Body of pancreas (tissue), 4 donors: Measurements from ENCODE around the gene CLEC16A. TPM values are rescaled to one million over a fixed set of nuclear protein-coding genes. Genes with fewer than 3 reads are reported as not detected.

ENCODE experiments used
- ATAC-seq: fragments of 150-250 bp; one replicate; pipeline ENCODE4 v1.9.1; 2016
- DNase-seq, 4 donors: peaks; one replicate each; pipeline ENCODE4 v3.0.0-alpha.2; 2019
- H3K27ac ChIP-seq, 4 donors: fragments of 200-600 bp; sonication (generic); 1 replicate in 3 of 4; 2 replicates in 1 of 4; pipeline versions ENCODE4 v1.5.1 to v1.6.1; 2016 to 2019; ENCODE audit warnings: mild to moderate bottlenecking in 1 of 4, mixed read lengths in 1 of 4, moderate library complexity in 1 of 4
- H3K27me3 ChIP-seq, 2 donors: fragments of 200-600 bp; sonication (generic); one replicate each; pipeline ENCODE4 v1.6.0; 2016; ENCODE audit warnings: mild to moderate bottlenecking in 1 of 2
- H3K36me3 ChIP-seq, 2 donors: fragments of 200-600 bp; sonication (generic); replicated peaks in 1 of 2; 2 replicates each; pipeline ENCODE4 v1.5.1; 2016; ENCODE audit warnings: low read depth in 2 of 2; ENCODE audit not compliant: insufficient read depth in 1 of 2
- H3K4me1 ChIP-seq: fragments of 200-600 bp; sonication (generic); one replicate; pipeline ENCODE4 v1.6.0; 2016
- H3K4me3 ChIP-seq, 2 donors: fragments of 200-600 bp; sonication (generic); 1 replicate in 1 of 2; 2 replicates in 1 of 2; pipeline ENCODE4 v1.5.1; 2016 to 2019
- H3K9me3 ChIP-seq, 3 donors: fragments of 200-600 bp; sonication (generic); 1 replicate in 2 of 3; 2 replicates in 1 of 3; pipeline ENCODE4 v1.5.1; 2016
- POLR2A ChIP-seq, 3 donors: fragments of 450-650 bp; IDR thresholded peaks; one replicate each; pipeline ENCODE4 v1.6.1; 2016; ENCODE audit warnings: antibody characterized with exemption in 3 of 3, mild to moderate bottlenecking in 2 of 3
- WGBS, 2 donors: methylation state at CpG; one replicate each; pipeline ENCODE4 v1.1.5; 2017; 5-methylcytosine and 5-hydroxymethylcytosine counted together
- intact Hi-C: fragments of 100-400 bp; cut with DNase I; formaldehyde crosslinking; loops from one replicate; pipeline ENCODE4 v1.15.1; 2023
- total RNA-seq, 2 donors: library from RNA; depleted of rRNA; stranded (reverse); fragments of >200 nt; gene quantifications; one replicate each; pipeline ENCODE4 v1.1.0, GENCODE V29; 2016
- TF ChIP-seq, protein P1 (sequence below), 7 experiments: fragments of 450-650 bp in 4 of 7; fragments of 200-600 bp in 3 of 7; sonication (generic) in 3 of 7; IDR thresholded peaks; one replicate each; pipeline ENCODE4 v1.5.1; 2016 to 2019; ENCODE audit warnings: antibody characterized with exemption in 7 of 7

Gene CLEC16A
- total RNA-seq, 2 donors from 2014 or later: 15.0 to 21.4 TPM

GRCh38 chr16:11047939-11048800 is 103.8 kb downstream of the CLEC16A start:
- Histone ChIP-seq H3K36me3 (peaks cover 0 to 4% of the 10 kb centered on the region in 2 donors), H3K4me3 (no peak overlapping the region), H3K9me3 (no peaks in the 10 kb centered on the region), H3K27ac (no peak overlapping the region), H3K4me1 (no peaks in the 10 kb centered on the region), H3K27me3 (no peaks in the 10 kb centered on the region)
- no peak for TF ChIP-seq POLR2A (IDR thresholded peaks at IDR 0.05)
- TF ChIP-seq, protein P1, sequence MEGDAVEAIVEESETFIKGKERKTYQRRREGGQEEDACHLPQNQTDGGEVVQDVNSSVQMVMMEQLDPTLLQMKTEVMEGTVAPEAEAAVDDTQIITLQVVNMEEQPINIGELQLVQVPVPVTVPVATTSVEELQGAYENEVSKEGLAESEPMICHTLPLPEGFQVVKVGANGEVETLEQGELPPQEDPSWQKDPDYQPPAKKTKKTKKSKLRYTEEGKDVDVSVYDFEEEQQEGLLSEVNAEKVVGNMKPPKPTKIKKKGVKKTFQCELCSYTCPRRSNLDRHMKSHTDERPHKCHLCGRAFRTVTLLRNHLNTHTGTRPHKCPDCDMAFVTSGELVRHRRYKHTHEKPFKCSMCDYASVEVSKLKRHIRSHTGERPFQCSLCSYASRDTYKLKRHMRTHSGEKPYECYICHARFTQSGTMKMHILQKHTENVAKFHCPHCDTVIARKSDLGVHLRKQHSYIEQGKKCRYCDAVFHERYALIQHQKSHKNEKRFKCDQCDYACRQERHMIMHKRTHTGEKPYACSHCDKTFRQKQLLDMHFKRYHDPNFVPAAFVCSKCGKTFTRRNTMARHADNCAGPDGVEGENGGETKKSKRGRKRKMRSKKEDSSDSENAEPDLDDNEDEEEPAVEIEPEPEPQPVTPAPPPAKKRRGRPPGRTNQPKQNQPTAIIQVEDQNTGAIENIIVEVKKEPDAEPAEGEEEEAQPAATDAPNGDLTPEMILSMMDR (IDR thresholded peaks at IDR 0.05): no peak
- intact Hi-C loops: no loop called here
- DNase-seq (no peak), ATAC-seq (no peak)
- 93 to 95% methylated on average over 19 to 21 of the region's 21 CpGs for WGBS, 2 donors

- peaks cover 0 to 4% of the 10 kb centered on the region in 2 donors for H3K36me3 ChIP-seq
- WGBS, 2 donors: 94 to 100% methylated on average over 3 of the region's 3 CpGs
- intact Hi-C loops: no loop called here
These were observed 105.2 kb downstream of the CLEC16A start for GRCh38 chr16:11049396-11050059.

GRCh38 chr16:11050536-11050935 is 106.2 kb downstream of the CLEC16A start:
- no peak for DNase-seq
- TF ChIP-seq POLR2A (IDR thresholded peaks at IDR 0.05): no peak
- TF ChIP-seq, protein P1 (IDR thresholded peaks at IDR 0.05): no peak
- Histone ChIP-seq H3K4me3 (no peak overlapping the region), H3K36me3 (peaks cover 0 to 4% of the 10 kb centered on the region in 2 donors), H3K9me3 (no peaks in the 10 kb centered on the region), H3K27ac (no peak overlapping the region), H3K4me1 (no peaks in the 10 kb centered on the region), H3K27me3 (no peaks in the 10 kb centered on the region)
- 90 to 94% methylated on average over 7 of the region's 7 CpGs for WGBS, 2 donors
- ATAC-seq: no peak
- intact Hi-C loops: no loop called here

More at GRCh38 chr16:11049396-11050059, 105.2 kb downstream of the CLEC16A start:
- ATAC-seq: no peak
- no peaks in the 10 kb centered on the region for H3K27me3 ChIP-seq
- no peak overlapping the region for H3K4me3 ChIP-seq
- no peaks in the 10 kb centered on the region for H3K9me3 ChIP-seq
- no peak overlapping the region for H3K27ac ChIP-seq
- TF ChIP-seq, protein P1 (IDR thresholded peaks at IDR 0.05): no peak
- TF ChIP-seq POLR2A (IDR thresholded peaks at IDR 0.05): no peak
- DNase-seq: no peak
- H3K4me1 ChIP-seq: no peaks in the 10 kb centered on the region

GRCh38 chr16:11050944-11051343 is 106.6 kb downstream of the CLEC16A start:
- ATAC-seq: no peak
- intact Hi-C loops: no loop called here
- Histone ChIP-seq H3K4me1 (no peaks in the 10 kb centered on the region), H3K27me3 (no peaks in the 10 kb centered on the region), H3K36me3 (peaks cover 0 to 4% of the 10 kb centered on the region in 2 donors), H3K27ac (no peak overlapping the region), H3K4me3 (no peak overlapping the region), H3K9me3 (no peaks in the 10 kb centered on the region)
- DNase-seq: no peak
- WGBS, 2 donors: 81 to 83% methylated on average over 7 of the region's 7 CpGs
- TF ChIP-seq, protein P1 (IDR thresholded peaks at IDR 0.05): no peak
- no peak for TF ChIP-seq POLR2A (IDR thresholded peaks at IDR 0.05)
